SK-N-SH treated with all-trans-retinoic acid at 6 μM for 48 hours (cell line): ENCODE data around the gene AKT2.

ENCODE experiments used
- ATAC-seq: fragments of 200-7000 bp; cut with Tn5 transposase; 3 replicates; pipeline ENCODE4 v1.9.1; 2020; ENCODE audit warnings: mild to moderate bottlenecking, moderate library complexity
- ARNTL ChIP-seq: fragments of 450-650 bp; formaldehyde crosslinking; IDR thresholded peaks from 2 replicates; pipeline ENCODE4 v1.5.0; 2020; ENCODE audit warnings: low read depth, mild to moderate bottlenecking, moderate library complexity, borderline replicate concordance
- BACH2 ChIP-seq: fragments of 250-450 bp; sonication (Bioruptor Pico); IDR thresholded peaks from 2 replicates; pipeline ENCODE4 v1.9.0; 2021; ENCODE audit warnings: mild to moderate bottlenecking, borderline replicate concordance
- CREB5 ChIP-seq: fragments of 250-450 bp; sonication (Bioruptor Pico); IDR thresholded peaks from 2 replicates; pipeline ENCODE4 v1.5.1; 2020; ENCODE audit warnings: low read depth, mild to moderate bottlenecking, moderate library complexity
- CSDC2 ChIP-seq: fragments of 250-450 bp; sonication (Bioruptor Pico); IDR thresholded peaks from 2 replicates; pipeline ENCODE4 v1.5.0; 2020; ENCODE audit warnings: mild to moderate bottlenecking, moderate library complexity
- CSRNP3 ChIP-seq: fragments of 250-450 bp; sonication (Bioruptor Pico); IDR thresholded peaks from 2 replicates; pipeline ENCODE4 v1.5.1; 2021; ENCODE audit warnings: mild to moderate bottlenecking, moderate library complexity
- ESRRG ChIP-seq: fragments of 250-450 bp; sonication (Bioruptor Pico); IDR thresholded peaks from 2 replicates; pipeline ENCODE4 v1.6.1; 2021; ENCODE audit warnings: mild to moderate bottlenecking
- ISL1 ChIP-seq: fragments of 250-450 bp; sonication (Bioruptor Pico); IDR thresholded peaks from 2 replicates; pipeline ENCODE4 v2.1.2; 2022; ENCODE audit warnings: mild to moderate bottlenecking, moderate library complexity
- OSR1 ChIP-seq: fragments of 250-450 bp; sonication (Bioruptor Pico); IDR thresholded peaks from 2 replicates; pipeline ENCODE4 v1.8.0; 2022; ENCODE audit warnings: moderate library complexity, mild to moderate bottlenecking, inconsistent platforms
- POU6F1 ChIP-seq: fragments of 250-450 bp; sonication (Bioruptor Pico); IDR thresholded peaks from 2 replicates; pipeline ENCODE4 v1.8.0; 2021; ENCODE audit warnings: low read depth, mild to moderate bottlenecking, moderate library complexity, borderline replicate concordance
- PPARA ChIP-seq: fragments of 250-450 bp; sonication (Bioruptor Pico); IDR thresholded peaks from 2 replicates; pipeline ENCODE4 v1.5.0; 2020; ENCODE audit warnings: mild to moderate bottlenecking, borderline replicate concordance
- RARB ChIP-seq: fragments of 250-450 bp; sonication (Bioruptor Pico); IDR thresholded peaks from 2 replicates; pipeline ENCODE4 v1.8.0; 2021; ENCODE audit warnings: mild to moderate bottlenecking, moderate library complexity
- SNAI2 ChIP-seq: fragments of 250-450 bp; sonication (Bioruptor Pico); IDR thresholded peaks from 2 replicates; pipeline ENCODE4 v1.5.0; 2020; ENCODE audit warnings: mild to moderate bottlenecking, moderate library complexity
- TCF4 ChIP-seq: fragments of 250-450 bp; sonication (Bioruptor Pico); IDR thresholded peaks from 2 replicates; pipeline ENCODE4 v1.8.0; 2021; ENCODE audit warnings: mild to moderate bottlenecking, moderate library complexity, borderline replicate concordance
- TOX ChIP-seq: fragments of 250-450 bp; sonication (Bioruptor Pico); IDR thresholded peaks from 2 replicates; pipeline ENCODE4 v1.8.0; 2021; ENCODE audit warnings: mild to moderate bottlenecking, moderate library complexity, borderline replicate concordance
- TSHZ2 ChIP-seq: fragments of 250-450 bp; sonication (Bioruptor Pico); IDR thresholded peaks from 2 replicates; pipeline ENCODE4 v1.5.0; 2020; ENCODE audit warnings: mild to moderate bottlenecking, moderate library complexity
- ZC3H10 ChIP-seq: fragments of 250-450 bp; sonication (Bioruptor Pico); IDR thresholded peaks from 2 replicates; pipeline ENCODE4 v1.5.1; 2021; ENCODE audit warnings: mild to moderate bottlenecking, moderate library complexity
- ZFP3 ChIP-seq: fragments of 250-450 bp; sonication (Bioruptor Pico); IDR thresholded peaks from 2 replicates; pipeline ENCODE4 v1.5.0; 2020; ENCODE audit warnings: mild to moderate bottlenecking, moderate library complexity
- ZFP30 ChIP-seq: fragments of 450-650 bp; formaldehyde crosslinking; IDR thresholded peaks from 2 replicates; pipeline ENCODE4 v1.5.0; 2022; ENCODE audit warnings: mild to moderate bottlenecking, moderate library complexity
- ZNF565 ChIP-seq: fragments of 450-650 bp; formaldehyde crosslinking; conservative IDR thresholded peaks from 2 replicates; pipeline ENCODE4 v1.5.0; 2020; ENCODE audit warnings: low read depth, mild to moderate bottlenecking, moderate library complexity
- ZNF8 ChIP-seq: fragments of 450-650 bp; formaldehyde crosslinking; IDR thresholded peaks from 2 replicates; pipeline ENCODE4 v1.5.0; 2020; ENCODE audit warnings: mild to moderate bottlenecking, moderate library complexity
- TF ChIP-seq, protein P1 (sequence below): fragments of 250-450 bp; sonication (Bioruptor Pico); IDR thresholded peaks from 2 replicates; pipeline ENCODE4 v1.8.0; 2020; ENCODE audit warnings: mild to moderate bottlenecking, moderate library complexity, borderline replicate concordance

AKT2 gene

DNA sequence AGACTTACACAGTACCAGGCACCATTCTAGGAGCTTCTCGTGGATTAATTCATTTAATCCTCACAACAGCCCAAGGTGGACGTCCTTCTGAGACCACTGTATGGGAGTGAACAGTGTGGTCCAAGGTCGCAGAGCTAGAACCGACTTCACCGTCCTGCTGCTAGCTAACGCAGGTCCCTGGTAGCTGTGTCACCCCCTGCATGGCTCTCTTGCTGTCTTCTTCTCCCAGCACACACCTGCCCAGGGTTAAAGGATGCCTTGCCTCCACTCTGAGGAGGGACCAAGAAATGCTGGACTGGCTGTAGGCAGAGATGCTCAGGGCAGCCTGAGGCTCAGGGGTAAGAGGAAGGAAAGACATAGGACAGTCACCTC lies 3.0 kb downstream of the AKT2 start:
- no peak for TF ChIP-seq SNAI2 (CRISPR knock-in tag)
- no peak for TF ChIP-seq ZC3H10 (CRISPR knock-in tag)
- no peak for TF ChIP-seq TOX (CRISPR knock-in tag)
- no peak for TF ChIP-seq POU6F1 (CRISPR knock-in tag)
- no peak for TF ChIP-seq CSRNP3 (CRISPR knock-in tag)
- TF ChIP-seq, all 23 proteins: peak for 0

GRCh38 chr19:40281381-40282208 lies 3.5 kb downstream of the AKT2 start:
- TF ChIP-seq ZNF8, result no peak
- no peak for TF ChIP-seq OSR1 (CRISPR knock-in tag)
- TF ChIP-seq RARB (CRISPR knock-in tag), result no peak
- no peak for TF ChIP-seq TOX (CRISPR knock-in tag)
- TF ChIP-seq PPARA (CRISPR knock-in tag), result no peak
- TF ChIP-seq ZFP3, result no peak
- no peak for TF ChIP-seq BACH2 (CRISPR knock-in tag)
- no peak for TF ChIP-seq CSDC2 (CRISPR knock-in tag)
- no peak for TF ChIP-seq ESRRG (CRISPR knock-in tag)
- TF ChIP-seq SNAI2 (CRISPR knock-in tag), result no peak
- TF ChIP-seq CSRNP3 (CRISPR knock-in tag), result no peak
- TF ChIP-seq ISL1 (CRISPR knock-in tag), result no peak
- no peak for TF ChIP-seq ARNTL (CRISPR knock-in tag)
- TF ChIP-seq TSHZ2 (CRISPR knock-in tag), result no peak
- no peak for TF ChIP-seq ZFP30 (CRISPR knock-in tag)
- TF ChIP-seq, protein P1, sequence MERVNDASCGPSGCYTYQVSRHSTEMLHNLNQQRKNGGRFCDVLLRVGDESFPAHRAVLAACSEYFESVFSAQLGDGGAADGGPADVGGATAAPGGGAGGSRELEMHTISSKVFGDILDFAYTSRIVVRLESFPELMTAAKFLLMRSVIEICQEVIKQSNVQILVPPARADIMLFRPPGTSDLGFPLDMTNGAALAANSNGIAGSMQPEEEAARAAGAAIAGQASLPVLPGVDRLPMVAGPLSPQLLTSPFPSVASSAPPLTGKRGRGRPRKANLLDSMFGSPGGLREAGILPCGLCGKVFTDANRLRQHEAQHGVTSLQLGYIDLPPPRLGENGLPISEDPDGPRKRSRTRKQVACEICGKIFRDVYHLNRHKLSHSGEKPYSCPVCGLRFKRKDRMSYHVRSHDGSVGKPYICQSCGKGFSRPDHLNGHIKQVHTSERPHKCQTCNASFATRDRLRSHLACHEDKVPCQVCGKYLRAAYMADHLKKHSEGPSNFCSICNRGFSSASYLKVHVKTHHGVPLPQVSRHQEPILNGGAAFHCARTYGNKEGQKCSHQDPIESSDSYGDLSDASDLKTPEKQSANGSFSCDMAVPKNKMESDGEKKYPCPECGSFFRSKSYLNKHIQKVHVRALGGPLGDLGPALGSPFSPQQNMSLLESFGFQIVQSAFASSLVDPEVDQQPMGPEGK (CRISPR knock-in tag), result no peak
- no peak for TF ChIP-seq ZNF565 (CRISPR knock-in tag)
- no peak for TF ChIP-seq TCF4 (CRISPR knock-in tag)
- TF ChIP-seq CREB5 (CRISPR knock-in tag), result no peak
- ATAC-seq, result no peak

More for the DNA sequence above, 3.0 kb downstream of the AKT2 start:
- ATAC-seq, result no peak
